ENCODE data around the gene ZNF606.
A peak's percentile ranks its signal among the peaks of the same experiment; 100 is the strongest.

ZNF606 gene

GRCh38 chr19:58002384-58003173, at the start of gene ZNF606:
Gene ZNF606 (minus strand): TSS chr19:58002820. CDS start chr19:58001319, 1,501 bp downstream.
- peak; percentile 90 for DNase-seq

GRCh38 chr19:58052256-58052655, 49.6 kb upstream of the ZNF606 start:
- no peak for DNase-seq

GRCh38 chr19:58047672-58048071, 45.1 kb upstream of the ZNF606 start:
- DNase-seq: no peak

GRCh38 chr19:58046856-58047255, 44.2 kb upstream of the ZNF606 start:
- no peak for DNase-seq

GRCh38 chr19:58045411-58046050, 42.9 kb upstream of the ZNF606 start:
- DNase-seq: no peak

- DNase-seq: no peak
Measured at GRCh38 chr19:58044886-58045285, 42.3 kb upstream of the ZNF606 start.

- DNase-seq: no peak
Measured at GRCh38 chr19:58044391-58044790, 41.8 kb upstream of the ZNF606 start.

- no peak for DNase-seq
Measured at GRCh38 chr19:58042495-58043340, 40.1 kb upstream of the ZNF606 start.

- DNase-seq: no peak
Measured at GRCh38 chr19:58040751-58041525, 38.3 kb upstream of the ZNF606 start.

GRCh38 chr19:58038688-58039204, 36.1 kb upstream of the ZNF606 start:
- no peak for DNase-seq

GRCh38 chr19:58037927-58038687, 35.5 kb upstream of the ZNF606 start:
- no peak for DNase-seq

- DNase-seq: no peak
Measured at GRCh38 chr19:58035863-58036262, 33.2 kb upstream of the ZNF606 start.

GRCh38 chr19:58034477-58034793, 31.8 kb upstream of the ZNF606 start:
- no peak for DNase-seq

GRCh38 chr19:58033741-58034476, 31.3 kb upstream of the ZNF606 start, which contains the start of gene ZSCAN1:
Gene ZSCAN1 (plus strand): TSS chr19:58034025. CDS start chr19:58037837, 3,812 bp downstream.
- peak; percentile 24 for DNase-seq

- no peak for DNase-seq
Measured at GRCh38 chr19:58024661-58025060, 22.0 kb upstream of the ZNF606 start.

- no peak for DNase-seq
Measured at GRCh38 chr19:58022283-58022660, 19.7 kb upstream of the ZNF606 start.

- peak; percentile 58 for DNase-seq
Measured at GRCh38 chr19:58021541-58022282, 19.1 kb upstream of the ZNF606 start.

GRCh38 chr19:58020129-58020528, 17.5 kb upstream of the ZNF606 start:
- DNase-seq: no peak

GRCh38 chr19:58014141-58014540, 11.5 kb upstream of the ZNF606 start:
- DNase-seq: no peak

- no peak for DNase-seq
Measured at GRCh38 chr19:58010507-58010906, 7.9 kb upstream of the ZNF606 start.

Data from CD4-positive, alpha-beta T cell treated with Interleukin-12 subunit alpha and Interleukin-12 subunit beta, for 1 hour (primary cell).